LoVo (cell line): ENCODE data around the gene CACNA2D2.
A peak's percentile ranks its signal among the peaks of the same experiment; 100 is the strongest.

Experiments
- DNase-seq: peaks from one replicate; pipeline ENCODE4 v3.0.0-alpha.2; 2016; ENCODE audit warnings: low spot score

The CACNA2D2 gene

DNA sequence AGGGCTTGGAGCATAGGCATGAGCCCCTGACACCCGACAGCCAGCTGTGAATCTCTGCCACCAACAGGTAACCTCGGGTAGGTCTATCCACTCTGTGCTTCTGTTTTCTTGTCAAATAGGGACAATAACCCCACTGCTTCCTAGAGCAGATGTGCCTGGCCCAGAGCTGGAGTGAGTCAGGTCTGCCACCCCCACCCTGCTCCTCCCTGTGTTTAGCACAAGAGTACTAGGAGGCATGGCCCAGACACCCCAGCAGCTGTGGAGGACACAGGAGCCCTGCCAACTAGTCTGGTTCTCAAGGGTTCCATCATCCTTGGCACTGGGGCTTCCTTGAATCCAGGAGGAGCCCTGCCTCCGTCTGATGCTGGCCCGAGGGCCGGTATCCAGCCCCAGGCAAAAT, 110.4 kb downstream of the CACNA2D2 start:
- DNase-seq: no peak

DNA sequence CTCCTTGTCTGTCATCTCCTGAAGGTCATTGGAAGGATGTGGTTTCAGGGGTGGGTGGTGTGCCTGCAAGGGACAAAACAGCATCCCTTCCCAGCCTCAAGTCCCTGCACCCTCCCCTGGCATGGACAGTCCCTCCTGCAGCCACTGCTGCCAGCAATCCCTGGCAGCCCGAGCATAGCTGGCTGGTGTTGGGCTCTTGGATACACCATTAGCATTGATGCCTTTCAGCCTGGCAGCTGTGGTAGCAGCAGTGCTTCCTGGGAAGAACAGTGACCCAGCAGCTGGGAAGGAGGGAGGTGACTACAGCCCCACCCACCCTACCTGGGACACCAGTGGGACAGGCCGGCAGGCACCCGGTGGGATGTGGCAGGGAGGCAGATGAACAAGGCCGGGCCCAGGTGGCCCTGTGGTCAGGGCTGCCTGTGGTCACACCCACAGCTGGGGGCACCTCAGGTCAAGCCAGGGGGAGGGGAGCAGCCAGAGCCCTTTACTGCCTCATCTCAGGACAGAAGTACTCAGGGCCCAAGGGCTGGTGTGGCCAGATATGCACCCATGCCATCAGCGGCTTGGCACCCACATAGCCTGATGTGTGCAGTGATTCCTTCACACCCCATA, 111.2 kb downstream of the CACNA2D2 start:
- DNase-seq: no peak

DNA sequence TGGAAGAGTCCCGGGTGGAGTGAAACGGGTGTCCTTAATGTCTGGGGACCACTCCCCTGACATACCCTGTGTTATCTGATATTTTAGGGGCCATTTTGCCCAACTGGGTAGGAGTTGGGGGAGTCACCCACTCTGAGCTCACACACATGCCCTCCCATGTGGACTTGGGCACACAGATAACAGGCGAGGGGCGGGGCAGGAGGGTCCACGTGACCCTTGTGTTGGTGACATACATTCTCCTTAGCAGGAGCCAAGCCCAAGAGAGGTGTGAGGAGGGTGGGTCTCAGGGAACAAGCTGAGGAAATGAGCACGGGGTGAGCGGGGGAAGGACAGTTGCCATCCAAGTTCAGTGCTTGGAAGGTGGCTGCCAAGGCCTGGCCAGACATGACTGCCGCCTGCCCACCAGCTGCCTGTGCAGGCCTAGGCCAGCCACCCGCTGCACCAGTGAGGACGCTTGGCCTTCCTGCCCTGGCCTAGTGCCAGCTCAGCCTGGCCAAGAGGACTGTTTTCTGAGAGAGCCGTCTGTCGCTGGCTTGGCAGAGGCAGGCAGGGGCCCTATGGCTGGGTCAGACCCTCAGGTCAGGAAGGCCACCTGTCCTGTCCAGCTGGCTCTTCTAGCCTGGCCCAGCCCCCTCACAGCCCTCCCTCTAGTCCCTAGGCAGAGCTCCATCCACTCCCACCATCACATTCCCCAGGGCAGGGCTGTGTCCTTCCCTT, 112.8 kb downstream of the CACNA2D2 start:
- DNase-seq: no peak

DNA sequence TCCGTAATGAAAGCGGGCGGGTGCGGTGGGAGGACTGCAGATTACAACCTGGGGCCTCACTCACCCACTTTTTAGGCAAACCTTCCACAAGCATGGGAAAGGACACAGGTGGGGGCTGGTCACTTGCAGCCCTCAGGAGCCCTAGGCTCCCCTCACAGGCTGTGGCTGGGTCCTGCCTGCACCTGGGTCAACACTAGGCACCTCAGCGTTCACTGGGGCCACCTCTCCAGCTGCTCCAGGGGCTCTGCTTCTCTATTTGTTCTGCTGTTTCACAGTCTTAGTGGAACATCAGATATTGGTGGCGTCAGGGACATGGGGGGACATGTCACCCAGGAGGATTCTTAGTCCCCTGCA, 114.0 kb downstream of the CACNA2D2 start:
- no peak for DNase-seq

DNA sequence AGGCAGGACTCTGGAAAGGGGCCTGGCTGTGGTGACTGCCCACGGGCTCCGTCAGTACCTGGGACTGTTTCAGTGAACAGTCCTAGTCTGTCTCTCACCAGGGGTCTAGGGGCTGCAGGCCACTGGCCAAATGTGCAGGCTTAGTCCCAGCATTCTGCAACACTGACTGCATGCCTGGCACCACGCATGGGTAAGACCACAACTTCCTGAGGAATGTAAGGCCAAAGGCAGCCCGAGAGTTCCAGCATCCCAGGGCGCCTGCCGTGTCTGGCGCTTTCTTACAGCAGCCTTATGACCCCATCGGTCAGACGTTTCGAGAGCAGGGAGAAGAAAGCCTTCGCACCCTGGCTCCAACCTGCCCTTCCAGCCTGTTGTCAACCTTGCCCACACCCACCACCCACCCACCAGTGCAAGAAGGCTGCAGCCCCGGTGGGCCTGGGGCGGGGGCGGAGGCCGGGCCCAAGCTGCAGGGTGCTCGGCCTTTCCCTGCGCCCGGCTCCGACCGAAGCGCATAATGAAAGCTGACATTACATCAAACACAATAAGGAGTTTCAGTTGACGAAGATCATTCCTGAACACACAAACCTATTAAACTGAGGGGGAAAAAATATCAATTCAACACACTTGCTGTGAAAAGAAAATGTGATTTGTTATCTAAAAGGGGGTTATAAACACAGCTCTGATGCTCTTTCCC, 114.6 kb downstream of the CACNA2D2 start:
- DNase-seq: no peak

DNA sequence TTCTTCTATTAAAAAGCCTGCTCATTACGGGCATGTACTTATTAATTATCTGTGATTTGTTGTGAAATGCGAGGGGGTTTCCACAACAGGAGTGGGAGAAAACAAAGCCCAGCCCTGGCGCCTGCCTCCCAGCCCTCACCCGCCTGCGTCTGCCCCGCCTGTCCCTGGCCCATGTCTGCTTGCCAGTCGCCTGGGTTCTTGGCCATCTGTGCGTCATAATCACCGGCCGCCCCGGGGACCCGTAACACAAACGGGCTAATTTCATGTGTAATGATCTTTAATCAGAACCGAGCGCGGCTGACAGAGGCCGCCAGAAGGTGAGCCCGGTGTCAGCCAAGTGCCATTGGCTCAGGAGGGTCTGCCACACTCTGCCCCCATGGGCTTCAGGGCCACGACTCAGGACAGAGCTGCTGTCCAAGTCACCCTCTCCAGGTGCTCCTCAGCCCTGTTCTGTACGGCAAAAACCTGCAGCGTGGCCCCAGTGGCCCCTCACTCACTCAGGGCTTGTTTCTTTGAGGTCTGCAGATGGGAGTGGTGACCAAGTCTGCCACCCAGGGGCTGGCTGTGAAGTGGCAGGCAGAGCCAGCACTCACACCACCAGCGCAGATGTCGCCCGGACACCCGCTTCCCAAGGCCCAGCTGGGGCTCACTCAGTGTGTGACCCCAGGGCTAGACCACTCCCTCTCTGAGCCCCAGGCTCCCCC, 115.3 kb downstream of the CACNA2D2 start:
- no peak for DNase-seq

DNA sequence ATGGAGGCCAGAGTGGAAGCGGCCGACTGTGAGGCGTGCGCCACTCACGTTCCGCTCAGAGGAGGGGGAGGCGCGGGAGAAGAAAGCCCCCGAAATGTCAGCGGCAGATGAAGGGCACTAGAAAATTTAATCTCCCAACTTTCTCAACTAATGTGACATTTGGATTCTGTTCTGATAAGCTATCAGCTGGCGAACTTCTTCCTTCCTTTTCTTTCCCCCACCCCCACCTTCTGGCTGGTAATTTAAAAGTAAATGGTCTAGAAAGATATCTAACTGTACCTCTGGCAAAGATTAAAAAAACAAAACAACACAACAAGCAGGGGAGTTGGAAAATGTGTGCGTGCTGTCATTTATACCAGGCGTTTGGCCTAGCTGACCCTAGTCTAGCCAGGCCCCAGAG, 117.7 kb downstream of the CACNA2D2 start:
- no peak for DNase-seq

DNA sequence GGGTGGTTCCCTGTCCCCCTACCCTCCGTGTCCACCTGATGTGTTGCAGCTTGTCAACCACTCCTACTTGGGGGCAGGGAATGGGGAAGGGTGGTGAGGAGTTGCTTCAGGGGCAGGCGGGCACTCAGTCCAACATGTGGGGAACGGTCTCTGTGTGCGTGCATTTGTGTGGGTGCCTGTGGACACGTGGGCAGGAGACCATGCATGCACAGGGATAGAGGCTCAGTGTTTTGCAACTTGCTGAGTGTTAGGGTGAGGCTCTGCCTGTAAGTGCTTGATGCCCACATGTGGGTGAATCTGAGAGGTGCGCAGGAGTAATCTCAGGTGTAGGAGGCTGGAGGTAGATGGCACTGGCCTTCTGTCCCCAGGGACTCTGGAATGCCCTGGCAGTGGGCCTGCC, 119.7 kb downstream of the CACNA2D2 start:
- DNase-seq: no peak

DNA sequence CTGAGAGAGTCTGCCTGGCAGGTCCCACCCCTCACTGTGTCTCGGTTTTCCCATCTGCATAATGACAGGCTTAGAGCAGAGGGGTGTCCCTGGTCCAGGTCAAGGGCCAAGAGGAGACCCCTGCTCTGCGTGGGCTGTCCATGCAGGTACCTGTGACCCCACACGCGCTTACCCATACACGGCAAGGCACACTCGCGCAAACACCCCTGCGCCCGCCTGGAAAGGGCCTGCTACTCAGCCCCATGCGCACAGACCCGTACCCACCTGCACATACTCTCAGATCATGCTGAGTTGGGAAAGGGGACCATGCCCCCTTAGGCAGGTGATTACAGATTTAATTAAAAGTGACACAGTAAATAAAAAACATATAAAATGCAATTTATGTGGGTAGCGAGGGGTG, 120.7 kb downstream of the CACNA2D2 start:
- no peak for DNase-seq

DNA sequence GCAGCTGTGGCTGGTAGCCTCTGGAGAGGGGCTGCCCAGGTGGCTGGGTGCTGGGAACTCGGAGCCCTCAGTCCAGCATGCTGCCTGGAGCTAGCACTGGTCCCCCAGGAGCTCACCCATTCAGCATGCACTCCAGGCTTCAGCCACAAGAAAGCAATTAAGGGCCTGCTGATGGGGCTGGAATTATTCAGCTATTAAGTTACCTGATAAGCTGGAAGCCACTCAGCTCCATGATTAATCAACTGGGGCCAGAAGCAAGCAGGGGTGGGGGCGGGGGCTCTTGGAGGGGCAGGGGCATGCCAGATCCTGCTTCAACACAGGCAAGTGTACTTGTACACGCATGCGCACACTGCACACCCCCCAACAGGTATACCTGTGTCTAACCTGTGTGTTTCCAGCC, 122.1 kb downstream of the CACNA2D2 start:
- no peak for DNase-seq

DNA sequence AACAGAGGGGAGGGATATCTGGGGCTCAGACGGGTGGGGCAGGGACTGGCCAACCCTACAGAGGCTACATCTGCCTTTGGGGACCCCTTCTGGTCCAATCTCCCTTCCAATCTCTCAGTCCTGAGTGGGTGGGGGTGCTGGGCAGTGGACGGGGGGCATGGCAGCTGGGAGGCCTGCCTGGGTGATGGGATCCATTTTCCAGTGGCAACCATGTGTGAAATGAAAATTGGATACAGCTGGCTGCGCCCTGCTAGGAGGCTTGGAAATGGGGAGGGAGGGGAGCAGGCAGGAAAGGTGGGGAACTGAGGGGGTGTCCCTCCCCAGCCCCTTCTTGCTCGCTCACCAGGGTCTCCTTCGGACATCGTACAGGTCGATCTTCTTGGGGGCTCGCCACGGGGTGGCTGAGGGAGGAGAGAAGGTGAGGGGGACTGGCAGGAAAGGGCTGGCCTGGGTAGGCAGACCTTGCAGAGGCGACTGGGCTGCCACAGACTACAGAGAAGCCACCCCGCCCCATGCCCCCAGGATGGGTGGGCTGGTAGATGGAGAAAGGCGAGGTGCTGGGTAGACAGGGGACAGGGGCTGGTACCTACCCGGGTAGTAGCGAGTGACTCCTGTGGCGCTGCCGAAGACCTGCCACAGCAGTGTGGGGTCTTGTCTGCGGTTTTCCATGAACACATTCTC, 122.9 kb downstream of the CACNA2D2 start:
- no peak for DNase-seq

DNA sequence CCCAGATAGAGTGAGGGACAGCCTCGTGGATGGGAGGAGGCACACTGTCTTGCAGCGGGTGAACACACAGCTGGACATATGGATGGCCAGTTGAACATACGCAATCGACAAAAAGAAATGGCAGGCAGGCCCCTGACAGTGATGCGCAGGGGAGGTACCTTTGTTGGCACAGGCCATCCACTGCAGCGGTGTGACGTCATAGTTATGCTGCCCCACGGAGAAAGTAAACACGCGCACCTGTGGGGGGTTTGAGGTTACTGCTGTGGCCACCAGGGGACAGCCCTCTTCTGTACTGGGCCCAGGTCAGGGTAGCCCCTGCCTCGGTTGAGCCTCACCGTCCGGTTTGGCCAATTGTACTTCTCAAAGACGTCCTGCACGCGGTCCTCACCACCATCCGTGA, 124.7 kb downstream of the CACNA2D2 start:
- no peak for DNase-seq

DNA sequence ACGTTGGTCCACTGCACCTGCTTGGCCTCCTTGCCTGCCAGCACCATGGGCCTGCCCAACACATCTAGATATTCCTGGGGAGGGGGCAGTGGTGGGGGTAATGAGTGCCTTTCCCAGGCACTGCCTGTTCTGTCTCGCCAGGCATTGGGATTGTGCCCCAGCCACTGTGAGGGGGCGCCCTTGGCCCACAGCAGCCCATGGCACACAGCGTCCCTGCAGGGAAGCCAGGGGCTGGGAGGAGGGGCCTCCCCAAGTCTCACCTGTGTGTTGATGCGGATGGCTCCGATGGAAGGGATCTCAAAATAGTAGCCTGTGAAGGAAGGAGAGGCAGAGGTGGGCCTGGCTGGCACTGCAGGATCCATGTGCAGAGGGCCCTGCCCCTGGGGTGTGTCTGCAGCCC, 125.4 kb downstream of the CACNA2D2 start:
- no peak for DNase-seq

DNA sequence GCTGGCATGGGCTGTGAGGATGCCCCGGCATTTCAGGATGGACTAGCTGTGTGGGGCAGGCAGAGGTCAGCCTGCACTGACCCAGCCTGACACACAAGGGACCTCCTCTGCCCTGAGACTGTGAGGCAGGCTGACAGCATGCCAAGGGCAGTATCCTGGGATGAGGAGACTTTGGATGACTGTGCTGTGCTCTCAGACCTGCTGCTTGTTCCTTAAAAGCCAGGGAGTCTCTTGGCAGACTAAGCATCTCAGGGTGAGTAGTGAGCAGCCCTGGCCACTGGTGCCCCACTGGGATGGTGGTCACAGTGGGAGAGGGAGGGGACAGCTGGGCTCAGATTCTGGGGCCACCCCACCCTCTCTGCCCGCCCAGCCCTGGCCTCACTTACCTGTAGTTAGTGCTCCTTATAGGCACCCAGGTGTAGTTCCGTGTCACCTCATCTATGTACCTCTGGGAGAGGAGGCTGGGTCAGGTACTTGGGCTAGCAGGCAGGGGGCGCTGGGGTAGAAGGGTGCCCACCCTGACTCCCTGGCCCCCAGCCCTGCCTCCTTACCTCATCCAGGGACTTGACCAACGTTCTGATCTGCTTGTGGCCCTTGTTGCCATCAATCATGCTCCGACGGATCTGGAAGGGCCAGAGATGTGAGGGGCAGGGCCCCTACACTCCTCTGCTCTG, 128.0 kb downstream of the CACNA2D2 start:
- no peak for DNase-seq

DNA sequence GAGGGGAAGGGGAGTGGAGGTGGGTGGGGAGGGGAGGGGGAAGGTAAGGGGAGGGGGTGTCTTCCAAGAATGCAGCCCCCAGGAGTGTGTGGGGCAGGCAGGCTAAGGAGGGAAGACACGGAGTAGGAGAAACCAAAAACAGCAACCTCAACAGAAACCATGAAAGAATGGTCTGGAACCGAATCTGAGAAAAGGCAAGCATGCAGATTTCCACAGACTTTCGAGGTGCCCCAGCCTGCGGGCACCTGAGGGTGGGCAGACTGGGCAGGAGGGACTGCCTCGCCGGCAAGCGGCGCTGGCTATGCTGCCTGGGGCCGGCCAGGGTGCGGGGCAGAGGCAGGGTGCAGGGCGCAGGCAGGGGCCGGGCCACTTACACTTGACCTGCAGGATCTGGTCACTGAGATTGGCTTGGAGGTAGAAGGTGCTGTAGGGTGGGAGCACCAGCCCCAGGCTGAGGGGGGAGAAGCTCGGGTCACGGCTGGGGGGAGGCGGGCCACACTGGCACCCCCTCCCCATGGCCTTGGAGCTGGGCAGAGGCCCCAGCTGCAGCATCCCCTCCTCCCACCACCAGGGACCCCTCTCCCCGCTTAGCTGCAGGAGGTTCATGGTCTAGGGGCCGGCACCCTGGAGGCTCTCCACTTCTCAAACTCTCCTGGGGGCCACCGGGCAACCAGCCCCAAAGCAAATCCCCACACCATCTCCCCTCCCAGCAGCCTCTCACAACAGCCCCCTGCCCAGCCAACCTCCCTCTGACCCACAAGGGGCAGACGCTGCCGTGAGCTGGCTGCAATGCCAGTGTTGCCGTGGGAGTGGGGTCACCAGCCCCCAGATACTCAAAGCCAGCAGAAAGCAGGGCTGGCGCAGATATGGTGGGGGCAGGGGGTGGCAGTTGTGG, 128.8 kb downstream of the CACNA2D2 start:
- DNase-seq: no peak

DNA sequence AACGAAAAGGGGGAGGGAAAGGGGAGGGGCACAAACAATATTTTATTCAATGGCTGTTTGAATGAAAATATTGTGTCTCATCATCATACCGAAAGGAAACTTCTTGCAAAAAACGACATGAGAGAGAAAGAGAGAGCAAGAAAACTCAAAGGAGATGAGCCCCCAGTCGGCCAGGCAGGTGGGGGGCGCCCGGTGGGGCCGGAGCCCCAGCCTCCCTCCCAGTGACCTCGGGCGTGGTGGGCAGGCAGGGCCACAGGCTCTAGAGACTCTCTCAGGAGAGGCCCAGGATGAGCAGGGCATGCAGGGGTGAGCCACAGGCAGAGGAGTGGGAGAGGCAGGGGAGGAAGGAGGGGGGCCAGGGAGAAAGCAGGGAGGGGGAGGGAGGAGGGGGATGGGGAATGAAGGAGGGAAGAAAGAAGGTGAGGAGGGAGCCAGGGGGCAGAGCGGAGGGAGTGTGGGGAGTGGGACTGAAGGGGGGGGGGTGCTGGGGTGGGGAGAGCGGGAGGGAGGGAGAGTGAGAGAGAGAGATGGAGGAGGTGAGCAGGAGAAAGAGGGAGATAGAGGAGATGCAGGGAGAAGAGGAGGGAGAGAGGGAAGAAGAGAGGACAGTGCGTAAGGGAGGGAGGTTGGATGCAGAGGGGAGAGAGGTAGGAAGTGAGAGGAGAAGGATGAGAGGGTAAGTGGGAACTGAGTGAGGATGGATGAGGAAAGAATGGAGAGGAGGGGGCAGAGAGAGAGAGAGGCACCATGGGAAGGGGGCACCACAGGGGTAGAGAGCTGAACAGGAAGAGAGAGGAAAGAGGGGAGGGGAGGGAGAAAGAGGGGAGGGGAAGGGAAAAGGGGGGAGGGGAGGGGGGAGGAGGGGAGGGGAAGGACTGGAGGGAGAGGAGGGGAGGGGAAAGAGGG, 130.0 kb downstream of the CACNA2D2 start:
- no peak for DNase-seq

DNA sequence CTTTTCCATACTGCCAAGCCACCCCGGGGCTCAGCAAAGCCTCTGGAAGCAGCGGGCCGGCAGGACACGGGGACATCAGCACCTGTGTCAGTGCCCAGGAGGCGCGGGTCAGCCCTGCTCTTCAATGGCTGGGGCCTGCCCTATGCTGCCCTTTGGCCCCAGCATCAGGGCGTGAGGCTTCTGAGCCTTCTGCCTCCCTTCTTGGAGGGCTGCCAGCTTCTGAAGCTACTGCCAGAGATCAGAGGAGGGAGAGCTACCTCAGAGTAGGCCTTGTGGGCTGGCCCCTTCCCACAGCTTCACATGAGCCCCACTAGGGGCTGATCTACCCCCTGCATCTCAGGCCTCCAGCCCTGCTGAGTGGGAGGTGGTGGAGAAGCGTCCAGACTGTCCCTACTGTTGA, 131.1 kb downstream of the CACNA2D2 start:
- DNase-seq: peak; percentile 14

DNA sequence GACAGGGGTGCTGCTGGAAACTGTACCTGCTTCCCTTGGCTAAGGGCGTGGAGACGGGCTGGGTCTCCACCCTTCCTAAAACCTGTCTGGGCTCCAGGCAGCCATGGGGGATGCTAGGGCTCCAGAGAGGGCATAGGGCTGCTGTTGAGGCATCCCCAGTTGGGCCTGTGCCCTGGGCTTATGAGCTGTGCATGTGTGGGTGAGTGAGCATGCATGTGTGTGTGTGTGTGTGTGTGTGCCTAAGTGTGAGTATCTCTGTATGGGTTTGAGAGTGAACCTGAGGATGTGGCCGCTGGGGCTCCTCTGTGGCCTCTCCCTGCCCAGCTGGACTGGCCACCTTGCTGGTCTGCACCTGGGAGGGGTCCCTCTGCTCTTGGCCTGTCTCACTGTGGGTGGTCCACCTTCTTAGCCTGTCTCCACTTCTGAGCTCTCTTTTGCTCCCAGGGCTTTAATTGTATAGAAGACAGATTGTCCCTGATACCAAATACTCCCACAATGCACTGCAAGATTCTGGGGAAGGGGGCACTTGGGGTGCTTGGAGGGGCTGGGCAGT, 132.2 kb downstream of the CACNA2D2 start:
- DNase-seq: no peak

DNA sequence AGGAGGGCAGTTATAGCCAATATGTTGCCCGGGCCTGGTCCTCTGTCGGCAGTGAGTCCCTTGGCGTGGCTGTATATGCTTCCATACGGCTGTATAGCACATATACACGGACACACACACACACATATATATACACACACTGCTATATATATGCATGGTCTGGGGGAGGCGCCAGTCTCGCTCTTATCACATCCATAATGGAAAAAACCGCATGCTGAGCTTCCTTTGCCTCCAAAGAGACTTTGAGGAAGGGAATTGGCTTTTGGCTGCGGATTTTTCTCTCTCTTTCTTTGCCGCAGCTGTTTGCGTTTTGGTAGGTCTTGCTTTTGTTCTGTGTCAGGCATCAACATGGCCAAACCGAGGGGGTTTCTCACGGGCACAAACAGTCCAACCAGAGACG, 132.8 kb downstream of the CACNA2D2 start:
- DNase-seq: no peak
